ENCODE data around the gene WASF2.

WASF2 gene

DNA sequence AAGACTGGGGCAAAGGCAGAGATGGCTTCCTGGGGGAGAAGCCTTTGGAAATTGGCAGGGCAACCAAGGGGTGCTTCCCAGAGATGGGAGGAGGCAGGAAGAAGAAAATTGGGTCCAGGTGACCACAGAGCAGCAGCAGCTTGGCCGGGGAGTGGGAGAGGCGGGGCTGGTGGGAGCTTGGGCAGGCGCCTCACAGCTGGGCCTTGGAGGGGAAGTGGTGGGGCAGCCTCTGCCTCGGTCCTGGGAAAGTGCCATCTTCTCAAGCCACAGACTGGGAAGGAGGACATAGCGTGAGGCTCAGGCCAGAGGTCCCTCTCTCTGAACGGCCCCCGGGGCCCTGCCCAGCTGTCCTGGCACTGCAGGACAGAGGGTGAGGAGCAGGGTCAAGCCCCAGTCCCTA, 24.0 kb upstream of the WASF2 start:
- TF ChIP-seq CEBPB (IDR thresholded peaks at IDR 0.05) = no peak
- TF ChIP-seq ZBTB7A (IDR thresholded peaks at IDR 0.05; ENCODE audit: low read depth) = no peak
- TF ChIP-seq NFIC (IDR thresholded peaks at IDR 0.05) = no peak
- no peak for TF ChIP-seq EP300 (IDR thresholded peaks at IDR 0.05; ENCODE audit: borderline replicate concordance)
- no peak for TF ChIP-seq YY1 (IDR thresholded peaks at IDR 0.05; ENCODE audit: low read depth)
- no peak for TF ChIP-seq TEAD4 (IDR thresholded peaks at IDR 0.05)
- TF ChIP-seq RAD21 (IDR thresholded peaks at IDR 0.05; ENCODE audit: low read depth) = no peak
- TF ChIP-seq, protein P1, sequence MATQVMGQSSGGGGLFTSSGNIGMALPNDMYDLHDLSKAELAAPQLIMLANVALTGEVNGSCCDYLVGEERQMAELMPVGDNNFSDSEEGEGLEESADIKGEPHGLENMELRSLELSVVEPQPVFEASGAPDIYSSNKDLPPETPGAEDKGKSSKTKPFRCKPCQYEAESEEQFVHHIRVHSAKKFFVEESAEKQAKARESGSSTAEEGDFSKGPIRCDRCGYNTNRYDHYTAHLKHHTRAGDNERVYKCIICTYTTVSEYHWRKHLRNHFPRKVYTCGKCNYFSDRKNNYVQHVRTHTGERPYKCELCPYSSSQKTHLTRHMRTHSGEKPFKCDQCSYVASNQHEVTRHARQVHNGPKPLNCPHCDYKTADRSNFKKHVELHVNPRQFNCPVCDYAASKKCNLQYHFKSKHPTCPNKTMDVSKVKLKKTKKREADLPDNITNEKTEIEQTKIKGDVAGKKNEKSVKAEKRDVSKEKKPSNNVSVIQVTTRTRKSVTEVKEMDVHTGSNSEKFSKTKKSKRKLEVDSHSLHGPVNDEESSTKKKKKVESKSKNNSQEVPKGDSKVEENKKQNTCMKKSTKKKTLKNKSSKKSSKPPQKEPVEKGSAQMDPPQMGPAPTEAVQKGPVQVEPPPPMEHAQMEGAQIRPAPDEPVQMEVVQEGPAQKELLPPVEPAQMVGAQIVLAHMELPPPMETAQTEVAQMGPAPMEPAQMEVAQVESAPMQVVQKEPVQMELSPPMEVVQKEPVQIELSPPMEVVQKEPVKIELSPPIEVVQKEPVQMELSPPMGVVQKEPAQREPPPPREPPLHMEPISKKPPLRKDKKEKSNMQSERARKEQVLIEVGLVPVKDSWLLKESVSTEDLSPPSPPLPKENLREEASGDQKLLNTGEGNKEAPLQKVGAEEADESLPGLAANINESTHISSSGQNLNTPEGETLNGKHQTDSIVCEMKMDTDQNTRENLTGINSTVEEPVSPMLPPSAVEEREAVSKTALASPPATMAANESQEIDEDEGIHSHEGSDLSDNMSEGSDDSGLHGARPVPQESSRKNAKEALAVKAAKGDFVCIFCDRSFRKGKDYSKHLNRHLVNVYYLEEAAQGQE (IDR thresholded peaks at IDR 0.05; ENCODE audit: low read depth) = no peak
- TF ChIP-seq CREB1 (IDR thresholded peaks at IDR 0.05; ENCODE audit: low read depth) = no peak
- no peak for TF ChIP-seq EGR1 (IDR thresholded peaks at IDR 0.05)
- no peak for TF ChIP-seq TCF12 (IDR thresholded peaks at IDR 0.05; ENCODE audit: low read depth)
- TF ChIP-seq, protein P2, sequence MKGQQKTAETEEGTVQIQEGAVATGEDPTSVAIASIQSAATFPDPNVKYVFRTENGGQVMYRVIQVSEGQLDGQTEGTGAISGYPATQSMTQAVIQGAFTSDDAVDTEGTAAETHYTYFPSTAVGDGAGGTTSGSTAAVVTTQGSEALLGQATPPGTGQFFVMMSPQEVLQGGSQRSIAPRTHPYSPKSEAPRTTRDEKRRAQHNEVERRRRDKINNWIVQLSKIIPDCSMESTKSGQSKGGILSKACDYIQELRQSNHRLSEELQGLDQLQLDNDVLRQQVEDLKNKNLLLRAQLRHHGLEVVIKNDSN (IDR thresholded peaks at IDR 0.05) = no peak
- TF ChIP-seq, protein P3, sequence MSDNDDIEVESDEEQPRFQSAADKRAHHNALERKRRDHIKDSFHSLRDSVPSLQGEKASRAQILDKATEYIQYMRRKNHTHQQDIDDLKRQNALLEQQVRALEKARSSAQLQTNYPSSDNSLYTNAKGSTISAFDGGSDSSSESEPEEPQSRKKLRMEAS (IDR thresholded peaks at IDR 0.05) = no peak
- no peak for TF ChIP-seq TAF1 (IDR thresholded peaks at IDR 0.05; ENCODE audit: low read depth)
- TF ChIP-seq FOXM1 (IDR thresholded peaks at IDR 0.05; ENCODE audit: borderline replicate concordance, low read depth) = no peak

DNA sequence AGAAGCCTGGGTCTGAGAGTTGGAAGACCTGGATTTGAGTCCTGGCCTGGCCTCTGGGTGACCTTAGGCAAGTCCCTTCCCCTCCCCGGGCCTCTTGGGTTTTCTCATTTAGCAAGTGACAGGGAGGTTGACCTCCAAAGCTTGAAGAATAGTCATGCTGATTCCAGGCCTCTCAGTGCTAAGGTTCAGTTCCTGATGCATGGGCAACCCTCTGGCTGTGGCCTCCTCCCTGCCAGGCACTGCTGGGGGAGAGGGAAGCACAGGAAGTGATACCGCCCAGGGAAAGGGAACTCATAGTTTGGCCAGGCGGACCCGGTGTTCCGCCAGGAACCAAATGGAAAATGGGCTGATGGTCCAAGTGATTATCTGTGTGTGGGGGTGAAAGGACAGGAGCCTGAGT, 23.6 kb upstream of the WASF2 start:
- TF ChIP-seq CEBPB (IDR thresholded peaks at IDR 0.05) = no peak

DNA sequence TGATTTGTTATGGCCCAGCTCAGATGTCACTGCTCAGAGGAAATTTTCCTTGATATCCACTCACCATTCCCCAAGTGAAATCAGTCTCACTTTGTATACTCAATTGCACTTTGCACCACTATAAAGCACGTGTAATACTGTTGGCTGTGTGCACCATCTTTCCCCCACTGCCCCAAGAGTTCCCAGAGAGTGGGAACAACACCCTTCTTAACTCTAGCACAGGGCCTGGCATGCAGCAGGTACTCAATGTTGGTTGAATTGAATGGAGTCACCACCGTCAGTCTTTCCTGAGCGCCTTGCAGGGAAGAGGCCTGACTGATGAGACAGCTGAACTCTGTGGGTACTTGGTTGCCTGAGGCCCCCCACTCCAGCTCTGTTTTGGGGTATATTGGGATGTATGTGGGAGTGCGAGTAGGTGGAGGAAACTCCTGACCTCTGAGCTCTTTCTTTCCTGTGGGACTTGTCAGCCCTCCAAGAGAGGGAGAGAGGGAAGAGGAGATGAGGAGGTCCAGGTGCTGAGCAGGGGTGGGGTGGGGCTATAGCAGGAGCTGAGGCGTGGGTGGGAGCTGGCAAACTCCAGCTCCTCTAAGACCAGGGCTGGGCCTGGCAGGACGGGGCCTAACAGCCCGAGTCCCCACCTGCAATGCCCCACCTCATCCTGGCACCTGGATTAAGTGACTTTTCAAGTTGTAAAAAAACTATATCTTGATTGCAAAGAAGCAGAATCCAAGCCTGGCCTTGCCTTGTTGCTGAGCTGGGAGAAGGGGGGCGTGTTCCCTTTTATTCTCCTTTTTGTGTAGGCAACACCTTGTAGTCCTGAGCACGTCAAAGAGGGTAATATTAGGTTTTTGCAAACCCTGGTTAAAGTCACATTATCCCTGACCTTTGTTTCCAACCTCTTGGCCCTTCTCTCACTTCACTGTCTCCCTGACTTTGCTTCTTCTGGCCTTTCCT, 19.4 kb upstream of the WASF2 start:
- no peak for TF ChIP-seq YY1 (IDR thresholded peaks at IDR 0.05; ENCODE audit: low read depth)
- no peak for TF ChIP-seq TAF1 (IDR thresholded peaks at IDR 0.05; ENCODE audit: low read depth)
- peak; percentile 54; the same call in 1 of the 2 replicates for TF ChIP-seq EGR1 (IDR thresholded peaks at IDR 0.05)
- TF ChIP-seq, protein P1 (IDR thresholded peaks at IDR 0.05; ENCODE audit: low read depth) = no peak
- TF ChIP-seq, protein P2 (IDR thresholded peaks at IDR 0.05) = no peak
- TF ChIP-seq RAD21 (IDR thresholded peaks at IDR 0.05; ENCODE audit: low read depth) = no peak
- TF ChIP-seq TEAD4 (IDR thresholded peaks at IDR 0.05) = no peak

DNA sequence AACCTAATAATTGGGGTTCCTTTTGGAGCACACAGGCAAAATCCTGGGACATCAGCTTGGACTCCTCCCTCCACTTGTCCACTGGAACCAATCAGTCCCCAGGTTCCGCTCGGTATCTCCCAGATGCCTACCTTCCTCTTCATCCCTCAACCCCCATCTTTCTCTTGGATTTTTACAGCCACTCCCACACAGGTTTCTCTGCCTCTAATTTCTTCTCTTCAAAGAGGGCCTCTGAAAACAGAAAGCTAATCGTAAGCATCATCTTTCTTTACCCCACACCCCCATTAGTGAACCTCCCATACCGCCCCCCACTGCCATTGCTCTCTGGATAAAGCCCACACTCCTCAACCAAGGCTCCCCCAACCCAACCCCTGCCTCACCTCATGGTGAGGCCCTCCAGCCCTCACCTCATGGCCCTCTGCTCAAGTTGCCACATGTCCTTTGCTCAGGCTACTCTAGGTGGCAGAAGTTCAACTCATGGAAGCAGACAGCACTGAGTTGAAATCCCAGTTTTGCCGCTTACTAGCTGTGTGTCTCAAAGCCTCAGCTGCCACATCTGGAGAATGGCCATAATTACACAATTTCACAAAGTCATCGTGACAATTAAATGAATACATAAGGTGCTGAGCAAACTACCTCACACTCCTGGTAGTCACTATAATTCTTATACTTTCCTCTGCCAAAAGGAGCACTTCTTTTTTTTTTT, 18.1 kb upstream of the WASF2 start:
- no peak for TF ChIP-seq TAF1 (IDR thresholded peaks at IDR 0.05; ENCODE audit: low read depth)
- no peak for TF ChIP-seq NFIC (IDR thresholded peaks at IDR 0.05)
- no peak for TF ChIP-seq CREB1 (IDR thresholded peaks at IDR 0.05; ENCODE audit: low read depth)
- no peak for TF ChIP-seq TCF12 (IDR thresholded peaks at IDR 0.05; ENCODE audit: low read depth)
- no peak for TF ChIP-seq EP300 (IDR thresholded peaks at IDR 0.05; ENCODE audit: borderline replicate concordance)
- no peak for TF ChIP-seq CEBPB (IDR thresholded peaks at IDR 0.05)
- no peak for TF ChIP-seq ZBTB7A (IDR thresholded peaks at IDR 0.05; ENCODE audit: low read depth)
- TF ChIP-seq EGR1 (IDR thresholded peaks at IDR 0.05) = no peak
- TF ChIP-seq TEAD4 (IDR thresholded peaks at IDR 0.05) = no peak

DNA sequence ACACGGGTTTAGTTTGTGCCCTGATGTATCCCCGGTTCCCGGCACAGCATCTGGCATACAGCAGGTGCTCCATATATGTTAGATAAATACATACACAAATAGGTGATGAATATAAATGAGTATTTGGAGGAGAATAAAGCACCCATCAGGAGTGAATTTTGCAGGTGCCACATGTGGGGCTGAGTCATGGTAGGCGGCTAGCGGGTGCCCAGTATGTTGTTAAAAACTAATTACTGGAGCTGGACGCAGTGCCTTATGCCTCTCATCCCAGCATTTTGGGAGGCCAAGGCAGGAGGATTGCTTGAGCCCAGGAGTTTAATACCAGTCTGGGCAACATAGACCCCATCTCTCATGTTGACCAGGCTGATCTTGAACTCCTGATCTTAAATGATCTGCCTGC, 16.7 kb upstream of the WASF2 start:
- TF ChIP-seq RAD21 (IDR thresholded peaks at IDR 0.05; ENCODE audit: low read depth) (no peak), YY1 (IDR thresholded peaks at IDR 0.05; ENCODE audit: low read depth) (no peak), TEAD4 (IDR thresholded peaks at IDR 0.05) (no peak), TAF1 (IDR thresholded peaks at IDR 0.05; ENCODE audit: low read depth) (no peak), ZBTB7A (IDR thresholded peaks at IDR 0.05; ENCODE audit: low read depth) (no peak), FOXM1 (IDR thresholded peaks at IDR 0.05; ENCODE audit: borderline replicate concordance, low read depth) (no peak), EP300 (IDR thresholded peaks at IDR 0.05; ENCODE audit: borderline replicate concordance) (no peak), CREB1 (IDR thresholded peaks at IDR 0.05; ENCODE audit: low read depth) (no peak), CEBPB (IDR thresholded peaks at IDR 0.05) (no peak), TCF12 (IDR thresholded peaks at IDR 0.05; ENCODE audit: low read depth) (no peak), NFIC (IDR thresholded peaks at IDR 0.05) (no peak), EGR1 (IDR thresholded peaks at IDR 0.05) (no peak)
- TF ChIP-seq, protein P1 (IDR thresholded peaks at IDR 0.05; ENCODE audit: low read depth) = no peak
- TF ChIP-seq, protein P2 (IDR thresholded peaks at IDR 0.05) = no peak
- TF ChIP-seq, protein P3 (IDR thresholded peaks at IDR 0.05) = no peak

Measured in Ishikawa (cell line).